Measurements from ENCODE around the gene NCBP2.
"Not testable (repeated sequence)": the region's sequence is repeated elsewhere in the genome, so short reads cannot be mapped to it uniquely, and the experiment has no call there.

NCBP2 gene

GRCh38 chr3:196967412-196968232 is 25.3 kb upstream of the NCBP2 start:
- no peak for DNase-seq

DNA sequence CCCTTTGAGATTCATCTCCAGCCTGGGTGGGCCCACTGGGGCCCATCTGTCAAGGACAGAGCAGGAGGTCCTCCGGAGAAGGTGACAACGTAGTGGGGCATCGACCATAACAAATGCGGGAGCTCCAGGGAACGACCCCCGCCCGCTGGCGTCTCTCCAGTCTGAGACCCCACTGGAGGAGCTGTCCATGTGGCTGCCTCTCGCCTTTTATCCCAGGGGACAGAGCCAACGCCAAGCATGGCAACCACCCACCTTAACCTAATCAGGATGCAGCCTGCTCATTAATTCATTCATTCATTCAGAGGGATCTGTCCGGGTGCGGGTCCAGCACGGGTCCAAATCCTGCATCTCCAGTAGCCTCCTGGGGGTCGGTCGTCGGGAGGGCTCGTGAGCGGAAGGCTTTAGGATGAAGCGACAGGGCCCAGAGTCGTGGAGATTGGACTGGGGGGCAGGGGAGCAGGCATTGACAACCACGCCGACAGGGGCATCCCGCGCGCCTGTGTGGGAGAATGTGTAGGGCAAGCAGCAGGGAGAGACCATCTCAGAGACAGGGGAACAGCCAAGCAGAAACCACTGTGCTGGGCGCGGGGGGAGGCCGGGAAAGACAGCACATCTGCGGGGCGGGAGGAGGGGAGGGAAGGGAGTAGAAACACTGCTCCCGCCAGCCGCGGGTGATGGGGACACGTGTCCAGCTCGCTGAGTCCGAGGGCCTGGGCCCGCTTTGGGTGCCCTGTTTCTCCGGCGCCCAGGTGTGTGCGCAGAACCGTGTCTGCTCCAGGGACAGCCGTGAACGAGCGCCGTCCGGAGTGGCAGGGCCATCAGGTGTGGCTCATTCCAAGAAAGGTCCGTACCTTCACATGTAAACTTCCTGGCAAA is 24.4 kb upstream of the NCBP2 start:
- DNase-seq, result no peak

DNA sequence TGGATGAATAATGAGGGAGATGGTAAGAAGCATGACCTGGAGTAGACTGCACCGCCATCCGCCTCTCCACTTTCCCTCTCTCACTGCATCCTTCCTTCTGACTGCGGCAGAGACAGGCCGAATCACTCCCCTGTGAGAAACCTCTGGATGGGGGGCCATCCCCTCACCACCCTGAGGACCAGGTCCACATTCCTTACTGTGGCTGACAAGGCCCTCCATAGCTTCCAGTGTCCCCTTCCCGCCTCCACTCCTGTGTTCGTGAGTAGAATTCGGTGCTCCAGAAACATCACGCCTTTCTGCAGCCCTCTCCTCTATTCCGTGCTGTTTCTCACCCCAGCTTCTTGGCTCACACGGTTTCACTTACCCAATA is 23.5 kb upstream of the NCBP2 start:
- DNase-seq, result no peak

- DNase-seq, result no peak
Measured at GRCh38 chr3:196965112-196965803, 22.9 kb upstream of the NCBP2 start.

- DNase-seq, result no peak
Measured at GRCh38 chr3:196963631-196963953, 21.3 kb upstream of the NCBP2 start.

- no peak for DNase-seq
Measured at GRCh38 chr3:196962930-196963630, 20.8 kb upstream of the NCBP2 start.

DNA sequence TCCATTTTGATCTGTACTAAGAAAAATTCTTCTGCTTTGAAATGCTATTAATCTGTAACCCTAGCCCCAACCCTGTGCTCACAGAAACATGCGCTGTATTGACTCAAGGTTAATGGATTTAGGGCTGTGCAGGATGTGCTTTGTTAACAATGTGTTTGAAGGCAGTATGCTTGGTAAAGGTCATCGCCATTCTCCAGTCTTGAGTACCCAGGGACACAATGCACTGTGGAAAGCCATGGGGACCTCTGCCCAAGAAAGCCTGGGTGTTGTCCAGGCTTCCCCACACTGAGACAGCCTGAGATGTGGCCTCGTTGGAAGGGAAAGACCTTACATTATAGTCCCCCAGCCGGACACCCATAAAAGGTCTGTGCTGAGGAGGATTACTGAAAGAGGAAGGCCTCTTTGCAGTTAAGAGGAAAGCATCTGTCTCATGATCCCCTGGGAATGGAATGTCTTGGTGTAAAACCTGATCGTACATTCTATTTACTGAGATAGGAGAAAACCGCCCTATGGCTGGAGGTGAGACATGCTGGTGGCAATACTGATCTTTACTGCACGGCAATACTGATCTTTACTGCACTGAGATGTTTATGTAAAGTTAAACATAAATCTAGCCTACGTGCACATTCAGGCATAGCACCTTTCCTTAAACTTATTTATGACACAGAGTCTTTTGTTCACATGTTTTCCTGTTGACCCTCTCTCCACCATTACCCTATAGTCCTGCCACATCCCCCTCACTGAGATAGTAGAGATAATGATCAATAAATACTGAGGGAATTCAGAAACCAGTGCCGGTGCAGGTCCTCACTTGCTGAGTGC is 20.0 kb upstream of the NCBP2 start:
- peak; percentile 14 for DNase-seq

DNA sequence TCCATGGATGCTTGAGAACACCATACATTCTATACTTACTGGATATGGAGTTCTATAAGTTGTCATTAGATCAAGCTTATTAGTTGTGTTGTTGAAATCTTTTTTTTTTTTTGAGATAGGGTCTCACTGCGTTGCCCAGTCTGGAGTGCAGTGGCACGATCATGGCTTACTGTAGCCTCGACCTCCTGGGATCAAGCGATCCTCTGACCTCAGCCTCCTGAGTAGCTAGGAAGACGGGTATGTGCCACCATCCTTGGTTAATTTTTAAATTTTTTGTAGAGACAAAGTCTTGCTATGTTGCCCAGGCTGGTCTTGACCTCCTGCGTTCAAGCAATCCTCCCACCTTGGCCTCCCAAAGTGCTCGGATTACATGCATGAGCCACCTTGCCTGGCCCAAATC is 12.5 kb upstream of the NCBP2 start:
- DNase-seq, result no peak

DNA sequence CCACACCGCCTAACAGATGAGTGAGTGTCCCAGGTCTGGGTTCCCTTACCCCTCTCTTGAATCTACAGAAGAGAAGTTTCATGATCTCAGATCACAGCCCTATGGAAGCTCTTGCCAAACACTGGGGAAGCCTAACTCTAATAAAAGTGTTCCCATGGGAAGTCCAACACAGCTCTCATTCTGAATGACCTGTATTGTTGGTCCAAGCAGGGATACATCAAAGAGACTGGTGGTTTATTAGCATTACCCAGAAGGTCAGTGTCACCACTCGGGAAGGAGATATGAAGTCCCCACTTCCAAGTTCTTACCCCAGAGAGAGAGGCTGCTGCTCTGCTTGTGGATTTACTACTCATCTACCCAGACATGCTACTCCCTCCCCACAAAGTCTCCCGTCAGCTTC is 9.0 kb upstream of the NCBP2 start:
- no peak for DNase-seq

GRCh38 chr3:196949750-196950149 is 7.4 kb upstream of the NCBP2 start:
- no peak for DNase-seq

DNA sequence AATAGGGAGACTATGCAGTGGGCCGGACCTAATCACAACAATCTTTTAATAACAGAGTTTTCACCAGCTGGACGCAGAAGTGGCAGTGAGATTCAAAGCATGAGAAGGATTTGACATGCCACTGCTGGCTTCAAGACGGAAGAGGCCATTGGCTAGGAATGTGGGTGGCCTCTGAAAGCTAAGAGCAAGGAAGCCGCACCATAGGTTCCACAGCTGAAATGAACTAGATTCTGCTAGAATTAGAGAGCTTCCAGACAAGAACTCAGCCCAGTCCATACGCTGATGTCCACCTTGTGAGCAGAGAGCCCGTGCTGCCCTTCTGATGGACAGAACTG is 6.9 kb upstream of the NCBP2 start:
- no peak for DNase-seq

GRCh38 chr3:196948442-196949284 is 6.3 kb upstream of the NCBP2 start:
- DNase-seq, result no peak

DNA sequence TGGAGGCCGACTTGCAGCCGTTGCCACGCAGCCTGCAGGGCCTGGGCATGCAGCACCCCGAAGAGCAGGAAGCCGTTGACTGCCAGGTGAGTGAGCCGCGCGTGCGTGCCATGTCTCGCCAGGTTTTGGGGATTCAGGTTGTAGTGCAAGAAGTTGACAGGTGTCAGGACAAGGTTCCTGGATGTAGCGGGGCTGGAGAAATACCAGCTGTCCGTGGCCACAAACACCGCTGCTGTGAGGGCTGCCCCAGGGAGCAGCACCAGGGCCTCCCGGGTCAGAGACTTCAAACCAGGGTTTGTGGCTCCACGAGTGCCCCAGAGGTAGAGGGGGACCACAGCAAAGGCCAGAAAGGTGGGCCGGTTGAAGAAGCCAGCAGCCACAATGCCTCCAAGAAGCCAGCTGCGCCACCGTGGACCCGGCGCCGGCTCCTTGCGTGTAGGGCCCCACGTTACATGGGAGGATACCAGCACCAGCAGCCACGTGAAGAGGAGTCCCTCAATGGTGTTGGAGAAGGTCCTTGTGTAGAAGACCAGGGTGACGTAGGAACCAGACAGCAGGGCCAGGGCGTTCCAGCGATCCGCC is 5.6 kb upstream of the NCBP2 start:
- no peak for DNase-seq

GRCh38 chr3:196947136-196947859 is 5.0 kb upstream of the NCBP2 start:
- DNase-seq, result no peak

DNA sequence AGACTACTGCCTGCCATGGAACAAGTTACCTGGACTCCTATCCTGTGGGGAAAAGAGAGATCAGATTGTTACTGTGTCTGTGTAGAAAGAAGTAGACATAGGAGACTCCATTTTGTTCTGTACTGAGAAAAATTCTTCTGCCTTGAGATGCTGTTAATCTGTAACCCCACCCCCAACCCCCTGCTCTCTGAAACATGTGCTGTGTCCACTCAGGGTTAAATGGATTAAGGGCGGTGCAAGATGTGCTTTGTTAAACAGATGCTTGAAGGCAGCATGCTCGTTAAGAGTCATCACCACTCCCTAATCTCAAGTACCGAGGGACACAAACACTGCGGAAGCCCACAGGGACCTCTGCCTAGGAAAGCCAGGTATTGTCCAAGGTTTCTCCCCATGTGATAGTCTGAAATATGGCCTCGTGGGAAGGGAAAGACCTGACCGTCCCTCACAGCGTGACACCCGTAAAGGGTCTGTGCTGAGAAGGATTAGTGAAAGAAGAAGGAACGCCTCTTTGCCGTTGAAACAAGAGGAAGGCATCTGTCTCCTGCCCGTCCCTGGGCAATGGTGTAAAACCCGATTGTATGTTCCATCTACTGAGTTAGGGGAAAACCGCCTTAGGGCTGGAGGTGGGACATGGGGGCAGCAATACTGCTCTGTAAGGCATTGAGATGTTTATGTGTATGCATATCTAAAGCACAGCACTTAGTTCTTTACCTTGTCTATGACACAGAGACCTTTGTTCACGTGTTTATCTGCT is 1.9 kb upstream of the NCBP2 start:
- not testable (repeated sequence) for DNase-seq

GRCh38 chr3:196942915-196943277 is 568 bp upstream of the NCBP2 start:
- DNase-seq, result no peak

DNA sequence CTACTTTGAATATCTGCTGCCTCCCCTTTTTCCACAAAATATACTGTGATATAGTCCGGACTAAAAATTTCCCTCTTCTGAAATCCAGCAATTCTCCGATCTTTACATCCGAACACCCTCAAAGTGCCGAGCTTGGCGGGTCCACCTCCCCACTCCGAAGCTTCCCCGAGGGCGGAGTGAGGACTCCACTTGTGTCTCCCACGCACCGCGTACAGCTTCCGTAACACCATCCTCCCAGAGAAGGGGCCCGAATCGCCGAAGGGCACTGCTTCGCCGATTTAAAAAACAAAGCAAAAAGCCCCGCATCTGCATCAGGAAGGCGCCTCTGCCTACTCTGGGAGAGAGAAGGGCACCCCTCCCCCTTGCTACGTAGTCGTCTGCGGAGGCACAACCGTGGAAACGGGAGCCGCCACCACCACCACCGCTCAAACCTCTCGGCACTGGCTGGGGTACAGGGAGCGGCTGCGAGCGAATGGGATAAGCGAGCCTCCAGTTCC is 551 bp downstream of the NCBP2 start:
- peak; percentile 80 for DNase-seq

DNA sequence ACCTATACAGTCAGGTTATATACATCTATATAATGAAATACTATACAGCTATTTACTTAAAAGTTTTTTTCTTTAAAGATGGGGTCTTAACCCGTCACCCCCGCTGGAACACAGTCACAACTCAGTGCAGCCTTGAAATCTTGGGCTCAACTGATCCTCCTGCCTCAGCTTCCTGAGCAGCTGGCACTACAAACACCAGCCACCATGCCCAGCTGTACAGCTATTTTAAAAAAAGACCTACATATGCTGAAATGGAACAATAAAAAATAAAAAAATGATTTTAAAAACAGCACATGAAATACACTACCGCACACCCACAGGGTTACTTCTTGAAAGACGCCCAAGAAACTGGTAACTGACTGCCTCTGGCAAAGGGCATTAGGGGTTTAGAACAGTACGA is 3.8 kb downstream of the NCBP2 start:
- DNase-seq, result no peak

GRCh38 chr3:196938124-196938523 is 4.2 kb downstream of the NCBP2 start:
- DNase-seq, result no peak
